ENCODE data around the gene CD83.

Gene CD83

GRCh38 chr6:14131579-14131978, 14.0 kb downstream of the CD83 start:
- no peak for TF ChIP-seq CTCF (IDR thresholded peaks at IDR 0.05; ENCODE audit: insufficient read depth, missing control alignments)
- DNase-seq (ENCODE audit: insufficient read length, low spot score): no peak
- no peak for FAIRE-seq

GRCh38 chr6:14132244-14132920, 14.8 kb downstream of the CD83 start:
- TF ChIP-seq CTCF (IDR thresholded peaks at IDR 0.05; ENCODE audit: insufficient read depth, missing control alignments): no peak
- DNase-seq (ENCODE audit: insufficient read length, low spot score): no peak
- FAIRE-seq: no peak

- DNase-seq (ENCODE audit: insufficient read length, low spot score) (no peak), FAIRE-seq (no peak)
- no peak for TF ChIP-seq CTCF (IDR thresholded peaks at IDR 0.05; ENCODE audit: insufficient read depth, missing control alignments)
Observed at GRCh38 chr6:14132921-14133275, 15.3 kb downstream of the CD83 start.

GRCh38 chr6:14134211-14134910, 16.8 kb downstream of the CD83 start:
- FAIRE-seq: no peak
- no peak for DNase-seq (ENCODE audit: insufficient read length, low spot score)
- no peak for TF ChIP-seq CTCF (IDR thresholded peaks at IDR 0.05; ENCODE audit: insufficient read depth, missing control alignments)

- FAIRE-seq: no peak
- DNase-seq (ENCODE audit: insufficient read length, low spot score): no peak
- no peak for TF ChIP-seq CTCF (IDR thresholded peaks at IDR 0.05; ENCODE audit: insufficient read depth, missing control alignments)
Observed at GRCh38 chr6:14135893-14136539, 18.4 kb downstream of the CD83 start.

- DNase-seq (ENCODE audit: insufficient read length, low spot score): no peak
- TF ChIP-seq CTCF (IDR thresholded peaks at IDR 0.05; ENCODE audit: insufficient read depth, missing control alignments): no peak
- FAIRE-seq: no peak
Observed at GRCh38 chr6:14138701-14139215, 21.2 kb downstream of the CD83 start.

All from D721Med (cell line).